Trophoblast cell (in vitro differentiated cells and primary cell): ENCODE data around the gene CHGA.
A peak's percentile ranks its signal among the peaks of the same experiment; 100 is the strongest.

ENCODE experiments used
- DNase-seq, 2 donors: peaks; one replicate each; pipeline ENCODE4 v3.0.0-alpha.2; 2016
- H2AFZ ChIP-seq: 2 replicates; pipeline ENCODE4 v1.6.1; 2013; ENCODE audit warnings: low read length, moderate library complexity, mild to moderate bottlenecking; ENCODE audit not compliant: insufficient read depth, poor library complexity
- H2AK5ac ChIP-seq: 2 replicates; pipeline ENCODE4 v1.6.1; 2013; ENCODE audit warnings: mild to moderate bottlenecking, low read length
- H2BK120ac ChIP-seq: 2 replicates; pipeline ENCODE4 v1.6.1; 2013; ENCODE audit warnings: low read length, mild to moderate bottlenecking, moderate library complexity; ENCODE audit not compliant: insufficient read depth, poor library complexity
- H2BK12ac ChIP-seq: 2 replicates; pipeline ENCODE4 v1.6.1; 2013; ENCODE audit warnings: mild to moderate bottlenecking, low read length, moderate library complexity
- H2BK5ac ChIP-seq: 2 replicates; pipeline ENCODE4 v1.6.1; 2013; ENCODE audit warnings: low read length, low read depth, moderate library complexity, mild to moderate bottlenecking; ENCODE audit not compliant: poor library complexity
- H3K14ac ChIP-seq: 2 replicates; pipeline ENCODE4 v1.6.1; 2013; ENCODE audit warnings: mild to moderate bottlenecking, low read length
- H3K18ac ChIP-seq: 2 replicates; pipeline ENCODE4 v1.6.1; 2013; ENCODE audit warnings: mild to moderate bottlenecking, low read length
- H3K23ac ChIP-seq: 2 replicates; pipeline ENCODE4 v1.6.1; 2013; ENCODE audit warnings: low read length
- H3K27ac ChIP-seq: 2 replicates; pipeline ENCODE4 v1.5.1; 2013; ENCODE audit warnings: low read depth, mild to moderate bottlenecking, inconsistent platforms, low read length, moderate library complexity
- H3K27me3 ChIP-seq: 2 replicates; pipeline ENCODE4 v1.6.1; 2013; ENCODE audit warnings: inconsistent platforms, mild to moderate bottlenecking, low read length, moderate library complexity; ENCODE audit not compliant: insufficient read depth
- H3K36me3 ChIP-seq, 2 experiments: 1 replicate in 1 of 2; 2 replicates in 1 of 2; pipeline ENCODE4 v1.6.1; 2013; ENCODE audit warnings: low read length in 2 of 2, mild to moderate bottlenecking in 2 of 2, moderate library complexity in 1 of 2; ENCODE audit not compliant: insufficient read depth in 2 of 2, control insufficient read depth in 1 of 2
- H3K4ac ChIP-seq: 2 replicates; pipeline ENCODE4 v1.6.1; 2013; ENCODE audit warnings: low read depth, mild to moderate bottlenecking, low read length, moderate library complexity
- H3K4me1 ChIP-seq, 2 experiments: 1 replicate in 1 of 2; 2 replicates in 1 of 2; pipeline ENCODE4 v1.6.1; 2013; ENCODE audit warnings: low read length in 2 of 2, mild to moderate bottlenecking in 2 of 2, moderate library complexity in 1 of 2; ENCODE audit not compliant: insufficient read depth in 2 of 2, control insufficient read depth in 1 of 2
- H3K4me2 ChIP-seq: 2 replicates; pipeline ENCODE4 v1.6.1; 2013; ENCODE audit warnings: inconsistent platforms, mild to moderate bottlenecking, low read length, moderate library complexity
- H3K4me3 ChIP-seq: 2 replicates; pipeline ENCODE4 v1.5.1; 2013; ENCODE audit warnings: mild to moderate bottlenecking, low read depth, low read length, inconsistent platforms
- H3K79me1 ChIP-seq: one replicate; pipeline ENCODE4 v1.6.1; 2013; ENCODE audit warnings: low read length
- H3K79me2 ChIP-seq: 2 replicates; pipeline ENCODE4 v1.6.1; 2013; ENCODE audit warnings: low read length, mild to moderate bottlenecking; ENCODE audit not compliant: control insufficient read depth, insufficient read depth, poor library complexity
- H3K9ac ChIP-seq: 2 replicates; pipeline ENCODE4 v1.6.1; 2013; ENCODE audit warnings: mild to moderate bottlenecking, low read length
- H3K9me3 ChIP-seq: 2 replicates; pipeline ENCODE4 v1.6.1; 2013; ENCODE audit warnings: low read depth, mild to moderate bottlenecking, control low read depth, inconsistent platforms, low read length; ENCODE audit not compliant: insufficient read depth
- H4K12ac ChIP-seq: 2 replicates; pipeline ENCODE4 v1.6.1; 2013; ENCODE audit warnings: low read depth, mild to moderate bottlenecking, low read length, moderate library complexity
- H4K8ac ChIP-seq: 2 replicates; pipeline ENCODE4 v1.6.1; 2013; ENCODE audit warnings: low read depth, mild to moderate bottlenecking, low read length, moderate library complexity
- H4K91ac ChIP-seq: one replicate; pipeline ENCODE4 v1.6.1; 2013; ENCODE audit warnings: low read depth, mild to moderate bottlenecking, low read length, moderate library complexity
- WGBS: extraction: QIAGEN DNeasy Blood & Tissue Kit; methylation state at CpG from one replicate; pipeline ENCODE4 v1.1.7; 2013; ENCODE audit warnings: missing lambda C conversion rate; ENCODE audit not compliant: insufficient read length, insufficient coverage; ENCODE audit errors: extremely low coverage; 5-methylcytosine and 5-hydroxymethylcytosine counted together

The CHGA gene

DNA sequence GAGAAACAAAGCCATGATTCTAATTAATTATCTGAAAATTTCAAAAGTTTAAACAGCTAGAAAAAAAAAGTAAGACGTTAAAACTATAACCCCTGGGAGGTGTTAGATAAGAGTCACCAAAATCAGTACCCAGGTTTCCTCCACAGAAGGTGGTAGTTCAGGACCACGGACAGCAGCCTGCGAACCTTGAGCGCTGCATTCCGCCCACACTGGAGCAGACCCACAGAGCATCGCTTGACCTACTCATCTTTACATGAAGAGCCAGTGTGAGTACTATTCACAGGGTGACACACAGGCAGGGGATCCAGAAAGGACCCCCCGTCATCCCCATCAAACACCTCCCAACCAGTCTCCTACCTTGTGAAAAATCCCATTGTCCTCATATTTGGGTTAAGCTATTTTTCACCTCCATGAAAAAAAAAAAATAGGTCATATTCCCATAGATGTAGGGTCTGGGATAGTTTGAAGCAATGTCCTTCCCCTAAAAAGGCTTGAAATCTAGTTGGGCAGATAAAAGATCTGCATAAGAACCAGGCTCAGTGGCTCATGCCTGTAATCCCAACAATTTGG, 8.8 kb upstream of the CHGA start:
- Histone ChIP-seq H2AK5ac (no peak overlapping the region), H3K23ac (no peak overlapping the region), H3K27me3 (peaks cover 2% of the 10 kb centered on the region), H3K4me1 (no peaks in the 10 kb centered on the region), H3K4me3 (no peak overlapping the region), H4K12ac (no peak overlapping the region), H3K79me2 (no peaks in the 10 kb centered on the region), H2AFZ (no peak overlapping the region), H3K4ac (no peak overlapping the region), H3K9ac (no peak overlapping the region), H4K91ac (no peak overlapping the region), H3K9me3 (peaks cover 7% of the 10 kb centered on the region), H3K4me2 (no peak overlapping the region), H2BK12ac (no peak overlapping the region), H3K14ac (no peak overlapping the region), H3K36me3 (no peaks in the 10 kb centered on the region), H2BK5ac (no peak overlapping the region), H3K18ac (no peak overlapping the region), H3K27ac (no peak overlapping the region), H2BK120ac (no peak overlapping the region), H4K8ac (no peak overlapping the region), H3K79me1 (no peaks in the 10 kb centered on the region)
- WGBS, result no CpG with 5 or more reads among the region's 7 CpGs
- peak; percentile 40 to 70 for DNase-seq

DNA sequence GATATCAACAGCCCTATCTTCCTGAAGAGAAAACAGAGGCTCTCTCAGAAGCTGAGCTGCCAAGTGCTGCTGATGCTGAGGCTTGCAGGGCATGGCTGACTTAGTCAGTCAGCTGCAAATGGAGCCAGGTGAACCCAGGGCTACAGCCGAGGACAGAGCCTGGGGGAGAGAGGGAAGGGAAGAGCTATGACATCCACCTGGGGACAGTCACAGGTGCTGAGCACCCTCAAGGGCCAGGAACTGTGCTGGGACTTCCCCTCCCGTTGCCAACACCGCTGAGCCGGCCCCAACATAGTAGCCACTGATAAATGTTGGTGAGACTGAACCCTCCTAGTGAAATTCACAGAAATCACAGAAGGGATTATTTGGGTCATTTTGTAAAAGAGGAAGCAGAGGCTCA, 6.7 kb upstream of the CHGA start:
- H3K27me3 ChIP-seq, result peaks cover 2% of the 10 kb centered on the region
- H3K4me3 ChIP-seq, result no peak overlapping the region
- H3K4me1 ChIP-seq, result no peaks in the 10 kb centered on the region
- no peak overlapping the region for H2BK5ac ChIP-seq
- H4K12ac ChIP-seq, result no peak overlapping the region
- H3K18ac ChIP-seq, result no peak overlapping the region
- H3K79me1 ChIP-seq, result no peaks in the 10 kb centered on the region
- no peak overlapping the region for H3K27ac ChIP-seq
- no peak overlapping the region for H3K14ac ChIP-seq
- WGBS, result no CpG with 5 or more reads among the region's 4 CpGs
- H2AK5ac ChIP-seq, result no peak overlapping the region
- H3K4ac ChIP-seq, result no peak overlapping the region
- H4K91ac ChIP-seq, result no peak overlapping the region
- H3K79me2 ChIP-seq, result no peaks in the 10 kb centered on the region
- no peak overlapping the region for H2BK120ac ChIP-seq
- H2AFZ ChIP-seq, result no peak overlapping the region
- H3K36me3 ChIP-seq, result no peaks in the 10 kb centered on the region
- H3K9ac ChIP-seq, result no peak overlapping the region
- no peak for DNase-seq
- no peak overlapping the region for H4K8ac ChIP-seq
- peaks cover 7% of the 10 kb centered on the region for H3K9me3 ChIP-seq
- no peak overlapping the region for H3K4me2 ChIP-seq
- no peak overlapping the region for H3K23ac ChIP-seq
- H2BK12ac ChIP-seq, result no peak overlapping the region

DNA sequence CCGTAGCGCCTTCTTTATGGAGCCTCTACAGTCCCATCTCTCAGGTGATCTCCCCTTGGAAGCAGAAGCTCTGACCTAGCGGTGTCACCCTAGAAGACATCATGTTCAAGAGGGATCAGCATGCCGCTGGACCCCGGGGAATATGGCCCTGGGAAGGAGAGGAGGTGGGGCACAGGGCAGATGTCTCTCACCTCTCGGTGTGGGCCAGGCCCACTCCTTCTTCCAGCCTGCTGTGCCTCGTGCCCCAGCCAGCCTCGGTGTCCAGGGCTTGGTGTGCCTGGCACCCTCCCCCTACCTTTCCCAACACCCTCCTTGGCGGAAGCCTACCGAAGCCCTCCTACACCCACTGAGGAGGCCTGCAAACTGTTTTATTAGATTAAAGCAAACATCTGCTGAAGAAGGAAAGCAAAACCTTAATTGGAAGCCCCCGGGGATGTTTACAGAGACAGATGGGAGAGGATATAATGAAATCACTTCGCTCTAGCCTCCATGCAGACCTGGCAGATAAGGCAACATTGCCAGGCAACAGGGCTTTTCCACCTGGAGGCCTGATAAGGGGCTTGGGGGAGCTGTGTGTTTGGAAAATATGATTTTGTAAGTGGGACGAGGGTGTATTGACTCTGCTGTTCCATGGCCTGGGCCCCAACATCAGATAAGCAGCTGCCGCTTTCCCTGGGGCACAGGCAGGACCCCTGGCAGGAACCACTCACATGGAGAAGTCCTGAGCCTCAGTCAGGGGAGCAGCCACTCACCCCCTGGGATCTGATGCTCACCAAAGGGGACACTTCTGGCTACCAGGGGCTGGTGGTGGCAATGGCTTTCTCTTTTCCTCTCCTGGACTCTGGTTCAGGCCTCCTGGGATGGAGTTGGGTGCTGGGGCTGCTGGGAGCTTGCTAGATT, 5.7 kb upstream of the CHGA start:
- Histone ChIP-seq H3K4ac (no peak overlapping the region), H2AFZ (no peak overlapping the region), H2BK5ac (no peak overlapping the region), H4K91ac (no peak overlapping the region), H3K4me3 (no peak overlapping the region), H3K18ac (no peak overlapping the region), H4K8ac (no peak overlapping the region), H3K23ac (no peak overlapping the region), H3K14ac (no peak overlapping the region), H2AK5ac (no peak overlapping the region), H3K4me1 (no peaks in the 10 kb centered on the region), H2BK120ac (no peak overlapping the region), H2BK12ac (no peak overlapping the region), H3K79me2 (no peaks in the 10 kb centered on the region), H4K12ac (no peak overlapping the region), H3K27ac (no peak overlapping the region), H3K27me3 (peaks cover 2% of the 10 kb centered on the region), H3K4me2 (no peak overlapping the region), H3K9me3 (peaks cover 9% of the 10 kb centered on the region), H3K79me1 (no peaks in the 10 kb centered on the region), H3K36me3 (no peaks in the 10 kb centered on the region), H3K9ac (no peak overlapping the region)
- WGBS, result no CpG with 5 or more reads among the region's 14 CpGs
- DNase-seq, result no peak

DNA sequence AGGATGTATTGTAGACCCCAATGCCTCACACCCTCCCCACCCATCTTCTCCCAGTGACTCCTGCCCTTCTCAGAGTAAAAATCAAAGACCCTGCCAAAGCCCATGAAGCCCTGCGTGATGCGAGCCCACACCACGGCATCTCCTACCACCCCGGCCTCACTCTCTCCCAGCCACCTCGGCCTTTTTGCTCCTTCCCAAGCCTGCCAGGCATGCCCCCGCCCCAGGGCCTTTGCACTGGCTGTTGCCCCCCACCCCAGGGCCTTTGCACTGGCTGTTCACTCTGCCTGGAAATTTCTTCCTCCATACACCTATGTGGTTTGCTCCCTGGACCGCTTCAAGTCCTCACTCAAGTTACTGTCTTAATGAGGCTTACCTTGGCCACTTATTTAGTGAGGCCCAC, 5.0 kb upstream of the CHGA start:
- peaks cover 0 to under 1% of the 10 kb centered on the region in 2 experiments for H3K4me1 ChIP-seq
- WGBS, result no CpG with 5 or more reads among the region's 7 CpGs

More for the DNA sequence above, 5.0 kb upstream of the CHGA start:
- Histone ChIP-seq H3K18ac (no peak overlapping the region), H2BK12ac (no peak overlapping the region), H2AK5ac (no peak overlapping the region), H3K79me2 (no peaks in the 10 kb centered on the region), H3K23ac (no peak overlapping the region), H4K91ac (no peak overlapping the region), H3K36me3 (no peaks in the 10 kb centered on the region), H3K4ac (no peak overlapping the region), H3K27ac (no peak overlapping the region), H3K9me3 (peaks cover 3% of the 10 kb centered on the region), H3K27me3 (no peaks in the 10 kb centered on the region), H3K9ac (no peak overlapping the region), H2BK120ac (no peak overlapping the region), H4K8ac (no peak overlapping the region), H3K4me2 (no peak overlapping the region), H2AFZ (no peak overlapping the region), H2BK5ac (no peak overlapping the region), H4K12ac (no peak overlapping the region), H3K79me1 (no peaks in the 10 kb centered on the region), H3K14ac (no peak overlapping the region), H3K4me3 (no peak overlapping the region)
- DNase-seq, result no peak
